K562 (cell line): ENCODE data around the gene CASP9. TPM values are rescaled to one million over a fixed set of nuclear protein-coding genes. Genes with fewer than 3 reads are reported as not detected.
A peak's percentile ranks its signal among the peaks of the same experiment; 100 is the strongest.

Experiments used
- ATAC-seq: fragments of 200-7000 bp; cut with Tn5 transposase; 3 replicates; pipeline ENCODE4 v1.9.1; 2020; ENCODE audit warnings: moderate library complexity
- BruUV-seq: library from RNA; stranded (reverse); fragments of 400-500 nt; replicated peaks from 2 replicates; lab custom pipeline; 2021; lab: Mats Ljungman, UMichigan
- CTCF ChIA-PET: fragments of 300-600 bp; formaldehyde crosslinking; extraction: SDS; loops from one replicate; lab custom pipeline; 2021; ENCODE audit warnings: low intra/inter-chr PET ratio; lab: Yijun Ruan, JAX
- POLR2A ChIA-PET: fragments of 300-600, 350-650 bp; sonication (Branson Sonifier 250); formaldehyde crosslinking; extraction: SDS; loops from one replicate; lab custom pipeline; 2021; ENCODE audit warnings: antibody characterized with exemption, inconsistent platforms; lab: Yijun Ruan, JAX
- DNase-seq, 4 experiments: peaks; one replicate each; pipeline versions ENCODE4 v3.0.0 to v3.0.0-alpha.2; 2011 to 2018; ENCODE audit warnings: low spot score in 3 of 4, mixed read lengths in 3 of 4; ENCODE audit errors: extremely low read depth in 1 of 4
- FAIRE-seq: peaks from 2 replicates; lab custom pipeline; 2011; peaks lifted over from hg19 to GRCh38; lab: Jason Lieb, UNC
- H2AFZ ChIP-seq: 2 replicates; pipeline ENCODE4 v1.6.0; 2011; ENCODE audit warnings: low read depth, low read length, control low read depth, inconsistent platforms
- H3K27ac ChIP-seq: fragments of 200-600 bp; 3 replicates; pipeline ENCODE4 v1.8.0; 2011; ENCODE audit warnings: low read depth, mild to moderate bottlenecking, control low read depth, inconsistent platforms, low read length, moderate library complexity, mixed read lengths; ENCODE audit errors: extremely low read depth
- H3K27me3 ChIP-seq, 2 experiments: fragments of 300-600 bp in 1 of 2; 2 replicates in 1 of 2; 3 replicates in 1 of 2; pipeline versions ENCODE4 v1.6.0 to v1.8.0; 2011; ENCODE audit warnings: inconsistent platforms in 2 of 2, low read length in 2 of 2, mild to moderate bottlenecking in 1 of 2, mixed read lengths in 1 of 2, moderate library complexity in 1 of 2; ENCODE audit not compliant: control insufficient read depth in 2 of 2, insufficient read depth in 2 of 2
- H3K36me3 ChIP-seq: fragments of 300-600 bp; 3 replicates; pipeline ENCODE4 v1.8.0; 2011; ENCODE audit warnings: mild to moderate bottlenecking, low read length, inconsistent platforms; ENCODE audit not compliant: control insufficient read depth, insufficient read depth
- H3K4me1 ChIP-seq, 2 experiments: fragments of 200-600 bp in 1 of 2; replicated peaks in 1 of 2; 2 replicates in 1 of 2; 3 replicates in 1 of 2; pipeline versions ENCODE4 v1.5.1 to v1.8.0; 2011; ENCODE audit warnings: inconsistent platforms in 2 of 2, low read length in 2 of 2, mild to moderate bottlenecking in 1 of 2, mixed read lengths in 1 of 2, moderate library complexity in 1 of 2; ENCODE audit not compliant: control insufficient read depth in 2 of 2, insufficient read depth in 2 of 2
- H3K4me2 ChIP-seq: 2 replicates; pipeline ENCODE4 v1.6.1; 2011; ENCODE audit warnings: low read length, control low read depth, inconsistent platforms, mixed read lengths; ENCODE audit not compliant: insufficient read depth
- H3K4me3 ChIP-seq: fragments of 200-600 bp; sonication (generic), shearing (Covaris generic); 2 replicates; pipeline ENCODE4 v1.5.1; 2016; ENCODE audit warnings: control low read depth, inconsistent platforms
- H3K79me2 ChIP-seq: fragments of 200-600 bp; 3 replicates; pipeline ENCODE4 v1.8.0; 2011; ENCODE audit warnings: low read length, inconsistent platforms; ENCODE audit not compliant: control insufficient read depth, insufficient read depth
- H3K9ac ChIP-seq, 2 experiments: 2 replicates each; pipeline versions ENCODE4 v1.6.0 to v1.6.1; 2011; ENCODE audit warnings: low read depth in 2 of 2, low read length in 2 of 2, control low read depth in 1 of 2, inconsistent platforms in 1 of 2, mild to moderate bottlenecking in 1 of 2, mixed read lengths in 1 of 2; ENCODE audit not compliant: insufficient read depth in 1 of 2
- H3K9me1 ChIP-seq: one replicate; pipeline ENCODE4 v1.6.0; 2011; ENCODE audit warnings: inconsistent platforms, mild to moderate bottlenecking, low read length, moderate library complexity; ENCODE audit not compliant: control insufficient read depth, insufficient read depth
- H3K9me3 ChIP-seq: replicated peaks from 2 replicates; pipeline ENCODE4 v1.5.1; 2011; ENCODE audit warnings: low read depth, low read length, inconsistent platforms; ENCODE audit not compliant: control insufficient read depth, insufficient read depth
- H4K20me1 ChIP-seq: replicated peaks from 2 replicates; pipeline ENCODE4 v1.6.1; 2011; ENCODE audit warnings: low read length, inconsistent platforms, mixed read lengths; ENCODE audit not compliant: control insufficient read depth, insufficient read depth
- ARID1B ChIP-seq: fragments of 450-650 bp; IDR thresholded peaks from 2 replicates; pipeline ENCODE4 v1.6.1; 2016; ENCODE audit warnings: antibody characterized with exemption, mild to moderate bottlenecking, inconsistent platforms
- BRCA1 ChIP-seq, 2 experiments: fragments of 450-650 bp in 1 of 2; sonication (generic) in 1 of 2; formaldehyde crosslinking in 1 of 2; IDR thresholded peaks; 2 replicates each; pipeline versions ENCODE4 v1.5.0 to v1.6.1; 2017 to 2020; ENCODE audit warnings: mild to moderate bottlenecking in 1 of 2, missing genetic modification reagents in 1 of 2
- CBFA2T2 ChIP-seq: fragments of 450-650 bp; conservative IDR thresholded peaks from 2 replicates; pipeline ENCODE4 v1.6.1; 2017; ENCODE audit warnings: mild to moderate bottlenecking
- FOXK2 ChIP-seq, 2 experiments: fragments of 450-650 bp; IDR thresholded peaks in 1 of 2; conservative IDR thresholded peaks in 1 of 2; 2 replicates each; pipeline ENCODE4 v1.6.1; 2016; ENCODE audit warnings: low read depth in 2 of 2, mild to moderate bottlenecking in 1 of 2
- GATAD2A ChIP-seq: fragments of 450-650 bp; IDR thresholded peaks from 2 replicates; pipeline ENCODE4 v1.6.1; 2017
- LARP7 ChIP-seq: fragments of 450-650 bp; IDR thresholded peaks from 2 replicates; pipeline ENCODE4 v1.6.1; 2016
- NR1H2 ChIP-seq: sonication (generic); formaldehyde crosslinking; IDR thresholded peaks from 2 replicates; pipeline ENCODE4 v1.4.0; 2020; ENCODE audit warnings: mild to moderate bottlenecking, missing genetic modification reagents
- ZNF778 ChIP-seq: fragments of 450-650 bp; formaldehyde crosslinking; IDR thresholded peaks from 2 replicates; pipeline ENCODE4 v1.4.0; 2020; ENCODE audit warnings: mild to moderate bottlenecking, moderate library complexity
- WGBS: fragments of 100-300 bp; shearing (Covaris generic); methylation state at CpG from one replicate; pipeline ENCODE4 v1.1.6; 2016; ENCODE audit warnings: low coverage, mixed read lengths; ENCODE audit not compliant: insufficient coverage; ENCODE audit errors: missing lambda C conversion rate; 5-methylcytosine and 5-hydroxymethylcytosine counted together
- in situ Hi-C: fragments of 300-500 bp; cut with MboI; formaldehyde crosslinking; loops from 4 replicates; pipeline ENCODE4 v1.15.0; 2018; ENCODE audit warnings: inconsistent platforms, mixed read lengths
- intact Hi-C: fragments of 100-400 bp; cut with micrococcal nuclease; formaldehyde crosslinking; loops from 2 replicates; pipeline ENCODE4 v1.14.2; 2022
- polyA plus RNA-seq, 8 experiments: library from polyadenylated mRNA; depleted of rRNA in 4 of 8; stranded (reverse) in 5 of 8; unstranded in 3 of 8; fragments of >200 nt; fragmentation: Nextera tagmentation in 2 of 8; fragmentation: Illumina TruSeq in 1 of 8; extraction: Ambion mirVana in 2 of 8; extraction: Trizol in 1 of 8; gene quantifications; 2 replicates each; pipeline versions ENCODE4 v1.2.1 to v1.2.3, GENCODE V29; 2011 to 2014; ENCODE audit warnings: inconsistent platforms in 1 of 8, missing spikeins in 1 of 8
- total RNA-seq, 7 experiments: library from RNA; depleted of rRNA in 6 of 7; stranded (reverse); fragments of >200 nt in 6 of 7; fragmentation: Illumina TruSeq in 2 of 7; extraction: Trizol in 2 of 7; gene quantifications; 2 replicates each; pipeline versions ENCODE4 v1.2.1 to v1.2.3, GENCODE V29; 2011 to 2021; ENCODE audit warnings: low replicate concordance in 1 of 7
- TF ChIP-seq, protein P1 (sequence below): fragments of 250-450 bp; sonication (Bioruptor Pico); IDR thresholded peaks from 2 replicates; pipeline ENCODE4 v1.4.0; 2020
- TF ChIP-seq, protein P2 (sequence below), 2 experiments: fragments of 450-650 bp in 1 of 2; sonication (generic) in 1 of 2; formaldehyde crosslinking in 1 of 2; IDR thresholded peaks; 2 replicates each; pipeline versions ENCODE4 v1.7.1 to v1.9.0; 2016 to 2022; ENCODE audit warnings: inconsistent platforms in 1 of 2, mild to moderate bottlenecking in 1 of 2, missing genetic modification reagents in 1 of 2

The CASP9 gene
- total and polyA plus RNA-seq, 9 of the 15 experiments (the other 6 are each of a cell fraction or from before 2014, with no cell fraction given): 10.8 to 54.1 (median 30.7) TPM

DNA sequence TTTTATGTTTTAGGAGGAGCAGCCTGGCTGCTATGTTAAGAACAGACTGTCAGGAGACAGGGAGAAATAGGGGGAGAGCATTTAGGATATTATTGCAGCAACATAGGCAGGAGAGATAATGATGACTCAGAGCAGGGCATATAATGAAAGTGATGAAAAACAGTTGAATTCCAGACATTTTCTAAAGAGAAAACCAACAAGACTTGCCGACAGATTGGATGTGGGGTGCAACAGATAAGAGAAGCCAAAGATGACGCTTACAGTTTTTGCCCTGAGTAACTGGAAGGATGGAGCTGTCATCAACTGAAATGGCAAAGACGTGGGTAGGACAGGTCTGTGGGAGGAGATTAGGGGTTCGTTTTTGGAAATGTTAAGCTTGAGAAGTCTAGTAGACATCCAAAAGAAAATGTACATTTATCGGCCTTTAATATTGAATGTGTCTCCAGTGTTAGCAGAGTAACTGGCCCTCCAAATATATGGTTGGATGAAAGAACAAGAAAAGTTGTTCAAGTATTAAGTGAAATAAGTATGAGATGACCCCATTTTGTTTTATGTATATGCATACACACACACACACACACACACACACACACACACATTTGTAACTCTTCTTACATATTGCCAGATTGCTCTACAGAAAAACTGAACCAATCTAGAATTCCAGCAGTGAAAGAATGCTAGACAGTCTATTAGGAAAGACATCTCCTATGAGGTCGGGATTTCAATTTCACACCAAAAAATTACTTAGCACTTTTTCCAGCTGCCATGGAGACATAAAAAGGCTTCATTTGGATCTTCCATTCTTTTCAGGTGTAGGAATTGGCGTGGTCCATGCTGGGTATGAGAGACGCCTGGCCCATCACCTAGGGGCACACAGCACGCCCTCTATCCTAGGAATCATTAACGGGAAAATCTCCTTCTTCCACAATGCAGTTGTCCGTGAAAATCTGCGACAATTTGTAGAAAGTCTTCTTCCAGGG lies 19.9 kb upstream of the CASP9 start:
- Histone ChIP-seq H3K79me2 (no peaks in the 10 kb centered on the region), H3K27me3 (no peaks in the 10 kb centered on the region), H3K9me1 (no peaks in the 10 kb centered on the region), H3K4me2 (peak overlapping the region; percentile 81), H3K36me3 (peaks cover 82% of the 10 kb centered on the region), H3K4me3 (no peak overlapping the region), H3K9me3 (no peaks in the 10 kb centered on the region), H3K9ac (peak overlapping the region; percentile 5 to 74; a peak in 3 of 4 replicates), H2AFZ (peak overlapping the region; percentile 64), H3K4me1 (peaks cover 16 to 37% of the 10 kb centered on the region in 2 experiments), H4K20me1 (no peaks in the 10 kb centered on the region), H3K27ac (peak overlapping the region; percentile 98)
- in situ Hi-C loops (no loop called here), intact Hi-C loops (loop anchor here (2.0 to 5.0 kb wide), 2 partner anchors 17 to 78 kb away; partner anchors contain the start of gene DNAJC16)
- DNase-seq (peak; percentile 70 to 97 (median 84)), ATAC-seq (peak; percentile 96), FAIRE-seq (peak; percentile 98)
- POLR2A ChIA-PET: interaction anchor here (0.6 to 1.8 kb wide), 10 partner anchors 9 to 1361 kb away, joined by 3 to 11 read pairs (median 4); partner anchors contain the start of gene DNAJC16
- CTCF ChIA-PET: no interaction called here
- 36% methylated on average over 12 of the region's 12 CpGs for WGBS
- no TSS peak for BruUV-seq
- TF ChIP-seq FOXK2 (conservative IDR thresholded peaks at IDR 0.05 in 1 of 2, IDR thresholded peaks at IDR 0.05 in 1 of 2; ENCODE audit: low read depth in 2 of 2) (peak; percentile 64 to 86), ZNF778 (CRISPR knock-in tag) (no peak), CBFA2T2 (peak; percentile 98), BRCA1 (IDR thresholded peaks at IDR 0.05) (no peak), BRCA1 (CRISPR knock-in tag; IDR thresholded peaks at IDR 0.05) (no peak), GATAD2A (peak; percentile 85; the same call in 1 of the 2 replicates), LARP7 (0 out of 2 replicates have a peak, but pooled peaks have one; percentile 77), ARID1B (peak; percentile 100), NR1H2 (CRISPR knock-in tag) (no peak)
- TF ChIP-seq, protein P1, sequence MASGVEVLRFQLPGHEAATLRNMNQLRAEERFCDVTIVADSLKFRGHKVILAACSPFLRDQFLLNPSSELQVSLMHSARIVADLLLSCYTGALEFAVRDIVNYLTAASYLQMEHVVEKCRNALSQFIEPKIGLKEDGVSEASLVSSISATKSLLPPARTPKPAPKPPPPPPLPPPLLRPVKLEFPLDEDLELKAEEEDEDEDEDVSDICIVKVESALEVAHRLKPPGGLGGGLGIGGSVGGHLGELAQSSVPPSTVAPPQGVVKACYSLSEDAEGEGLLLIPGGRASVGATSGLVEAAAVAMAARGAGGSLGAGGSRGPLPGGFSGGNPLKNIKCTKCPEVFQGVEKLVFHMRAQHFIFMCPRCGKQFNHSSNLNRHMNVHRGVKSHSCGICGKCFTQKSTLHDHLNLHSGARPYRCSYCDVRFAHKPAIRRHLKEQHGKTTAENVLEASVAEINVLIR (CRISPR knock-in tag): peak; percentile 77
- TF ChIP-seq, protein P2, sequence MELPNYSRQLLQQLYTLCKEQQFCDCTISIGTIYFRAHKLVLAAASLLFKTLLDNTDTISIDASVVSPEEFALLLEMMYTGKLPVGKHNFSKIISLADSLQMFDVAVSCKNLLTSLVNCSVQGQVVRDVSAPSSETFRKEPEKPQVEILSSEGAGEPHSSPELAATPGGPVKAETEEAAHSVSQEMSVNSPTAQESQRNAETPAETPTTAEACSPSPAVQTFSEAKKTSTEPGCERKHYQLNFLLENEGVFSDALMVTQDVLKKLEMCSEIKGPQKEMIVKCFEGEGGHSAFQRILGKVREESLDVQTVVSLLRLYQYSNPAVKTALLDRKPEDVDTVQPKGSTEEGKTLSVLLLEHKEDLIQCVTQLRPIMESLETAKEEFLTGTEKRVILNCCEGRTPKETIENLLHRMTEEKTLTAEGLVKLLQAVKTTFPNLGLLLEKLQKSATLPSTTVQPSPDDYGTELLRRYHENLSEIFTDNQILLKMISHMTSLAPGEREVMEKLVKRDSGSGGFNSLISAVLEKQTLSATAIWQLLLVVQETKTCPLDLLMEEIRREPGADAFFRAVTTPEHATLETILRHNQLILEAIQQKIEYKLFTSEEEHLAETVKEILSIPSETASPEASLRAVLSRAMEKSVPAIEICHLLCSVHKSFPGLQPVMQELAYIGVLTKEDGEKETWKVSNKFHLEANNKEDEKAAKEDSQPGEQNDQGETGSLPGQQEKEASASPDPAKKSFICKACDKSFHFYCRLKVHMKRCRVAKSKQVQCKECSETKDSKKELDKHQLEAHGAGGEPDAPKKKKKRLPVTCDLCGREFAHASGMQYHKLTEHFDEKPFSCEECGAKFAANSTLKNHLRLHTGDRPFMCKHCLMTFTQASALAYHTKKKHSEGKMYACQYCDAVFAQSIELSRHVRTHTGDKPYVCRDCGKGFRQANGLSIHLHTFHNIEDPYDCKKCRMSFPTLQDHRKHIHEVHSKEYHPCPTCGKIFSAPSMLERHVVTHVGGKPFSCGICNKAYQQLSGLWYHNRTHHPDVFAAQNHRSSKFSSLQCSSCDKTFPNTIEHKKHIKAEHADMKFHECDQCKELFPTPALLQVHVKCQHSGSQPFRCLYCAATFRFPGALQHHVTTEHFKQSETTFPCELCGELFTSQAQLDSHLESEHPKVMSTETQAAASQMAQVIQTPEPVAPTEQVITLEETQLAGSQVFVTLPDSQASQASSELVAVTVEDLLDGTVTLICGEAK (IDR thresholded peaks at IDR 0.05): 0 out of 2 replicates have a peak, but pooled peaks have one; percentile 8
- TF ChIP-seq, protein P2 (CRISPR knock-in tag; IDR thresholded peaks at IDR 0.05): no peak
